Epidermal melanocyte (primary cell): Measurements from ENCODE around the gene ABO.
"Not testable (repeated sequence)": the region's sequence is repeated elsewhere in the genome, so short reads cannot be mapped to it uniquely, and the experiment has no call there.

Experiments used
- DNase-seq: peaks from one replicate; pipeline ENCODE4 v3.0.0; 2011; ENCODE audit warnings: low spot score; ENCODE audit not compliant: insufficient read length

The ABO gene

GRCh38 chr9:133246991-133247390 is 28.0 kb downstream of the ABO start:
- DNase-seq = no peak

GRCh38 chr9:133246562-133246961 is 28.4 kb downstream of the ABO start:
- no peak for DNase-seq

GRCh38 chr9:133242991-133243390 is 32.0 kb downstream of the ABO start:
- no peak for DNase-seq

- DNase-seq = no peak
Observed at GRCh38 chr9:133242241-133242640, 32.8 kb downstream of the ABO start.

- no peak for DNase-seq
Observed at GRCh38 chr9:133239533-133240090, 35.4 kb downstream of the ABO start.

- DNase-seq = no peak
Observed at GRCh38 chr9:133238851-133239532, 36.0 kb downstream of the ABO start.

GRCh38 chr9:133238272-133238850 is 36.6 kb downstream of the ABO start:
- DNase-seq = no peak

GRCh38 chr9:133237035-133237731 is 37.8 kb downstream of the ABO start:
- no peak for DNase-seq

GRCh38 chr9:133236291-133237034 is 38.5 kb downstream of the ABO start:
- DNase-seq = not testable (repeated sequence)

- no peak for DNase-seq
Observed at GRCh38 chr9:133235549-133236222, 39.3 kb downstream of the ABO start.

- no peak for DNase-seq
Observed at GRCh38 chr9:133234577-133235322, 40.3 kb downstream of the ABO start.

GRCh38 chr9:133233681-133234432 is 41.1 kb downstream of the ABO start:
- no peak for DNase-seq

- DNase-seq = not testable (repeated sequence)
Observed at GRCh38 chr9:133231934-133232568, 43.0 kb downstream of the ABO start.

- not testable (repeated sequence) for DNase-seq
Observed at GRCh38 chr9:133230514-133230913, 44.5 kb downstream of the ABO start.

GRCh38 chr9:133230093-133230492 is 44.9 kb downstream of the ABO start:
- DNase-seq = no peak

GRCh38 chr9:133228474-133229193 is 46.4 kb downstream of the ABO start:
- DNase-seq = not testable (repeated sequence)

- DNase-seq = not testable (repeated sequence)
Observed at GRCh38 chr9:133227996-133228395, 47.0 kb downstream of the ABO start.

- no peak for DNase-seq
Observed at GRCh38 chr9:133227242-133227860, 47.6 kb downstream of the ABO start.
